ENCODE data around the gene CACNA2D1.

Gene CACNA2D1

GRCh38 chr7:82410461-82410860 is 33.1 kb downstream of the CACNA2D1 start:
- no peak overlapping the region for H3K4me2 ChIP-seq (ENCODE audit: low read length)
- H3K9me3 ChIP-seq (replicated peaks; ENCODE audit: low read length), result no peaks in the 10 kb centered on the region
- no peaks in the 10 kb centered on the region for H3K36me3 ChIP-seq (ENCODE audit: insufficient read depth, low read length)
- H3K4me3 ChIP-seq (ENCODE audit: low read length), result no peak overlapping the region
- no peak overlapping the region for H3K9ac ChIP-seq (ENCODE audit: low read depth, low read length)
- H3K27me3 ChIP-seq (ENCODE audit: control insufficient read depth, insufficient read depth, low read length), result no peaks in the 10 kb centered on the region
- H3K4me1 ChIP-seq (ENCODE audit: control insufficient read depth, insufficient read depth, low read length), result peaks cover 8% of the 10 kb centered on the region

- Histone ChIP-seq H3K9ac (ENCODE audit: low read depth, low read length) (no peak overlapping the region), H3K36me3 (ENCODE audit: insufficient read depth, low read length) (no peaks in the 10 kb centered on the region), H3K4me2 (ENCODE audit: low read length) (peak overlapping the region; percentile 13), H3K9me3 (replicated peaks; ENCODE audit: low read length) (no peaks in the 10 kb centered on the region), H3K4me1 (ENCODE audit: control insufficient read depth, insufficient read depth, low read length) (peaks cover 8% of the 10 kb centered on the region), H3K27me3 (ENCODE audit: control insufficient read depth, insufficient read depth, low read length) (no peaks in the 10 kb centered on the region), H3K4me3 (ENCODE audit: low read length) (no peak overlapping the region)
These were observed 36.6 kb downstream of the CACNA2D1 start for GRCh38 chr7:82406937-82407336.

- Histone ChIP-seq H3K27me3 (ENCODE audit: control insufficient read depth, insufficient read depth, low read length) (no peaks in the 10 kb centered on the region), H3K9me3 (replicated peaks; ENCODE audit: low read length) (no peaks in the 10 kb centered on the region), H3K36me3 (ENCODE audit: insufficient read depth, low read length) (no peaks in the 10 kb centered on the region), H3K4me3 (ENCODE audit: low read length) (no peak overlapping the region), H3K4me2 (ENCODE audit: low read length) (no peak overlapping the region), H3K9ac (ENCODE audit: low read depth, low read length) (no peak overlapping the region), H3K4me1 (ENCODE audit: control insufficient read depth, insufficient read depth, low read length) (peaks cover 8% of the 10 kb centered on the region)
These were observed 38.3 kb downstream of the CACNA2D1 start for GRCh38 chr7:82405301-82405700.

- no peaks in the 10 kb centered on the region for H3K27me3 ChIP-seq (ENCODE audit: control insufficient read depth, insufficient read depth, low read length)
- no peaks in the 10 kb centered on the region for H3K36me3 ChIP-seq (ENCODE audit: insufficient read depth, low read length)
- H3K9me3 ChIP-seq (replicated peaks; ENCODE audit: low read length), result no peaks in the 10 kb centered on the region
- H3K4me1 ChIP-seq (ENCODE audit: control insufficient read depth, insufficient read depth, low read length), result peaks cover 8% of the 10 kb centered on the region
- H3K4me3 ChIP-seq (ENCODE audit: low read length), result no peak overlapping the region
- no peak overlapping the region for H3K9ac ChIP-seq (ENCODE audit: low read depth, low read length)
- no peak overlapping the region for H3K4me2 ChIP-seq (ENCODE audit: low read length)
These were observed 38.9 kb downstream of the CACNA2D1 start for GRCh38 chr7:82404652-82405051.

GRCh38 chr7:82404094-82404493 is 39.5 kb downstream of the CACNA2D1 start:
- H3K4me3 ChIP-seq (ENCODE audit: low read length), result no peak overlapping the region
- peaks cover 8% of the 10 kb centered on the region for H3K4me1 ChIP-seq (ENCODE audit: control insufficient read depth, insufficient read depth, low read length)
- H3K9me3 ChIP-seq (replicated peaks; ENCODE audit: low read length), result no peaks in the 10 kb centered on the region
- H3K36me3 ChIP-seq (ENCODE audit: insufficient read depth, low read length), result no peaks in the 10 kb centered on the region
- H3K27me3 ChIP-seq (ENCODE audit: control insufficient read depth, insufficient read depth, low read length), result no peaks in the 10 kb centered on the region
- no peak overlapping the region for H3K4me2 ChIP-seq (ENCODE audit: low read length)
- H3K9ac ChIP-seq (ENCODE audit: low read depth, low read length), result no peak overlapping the region

- Histone ChIP-seq H3K4me3 (ENCODE audit: low read length) (no peak overlapping the region), H3K4me1 (ENCODE audit: control insufficient read depth, insufficient read depth, low read length) (no peaks in the 10 kb centered on the region), H3K36me3 (ENCODE audit: insufficient read depth, low read length) (no peaks in the 10 kb centered on the region), H3K9ac (ENCODE audit: low read depth, low read length) (no peak overlapping the region), H3K27me3 (ENCODE audit: control insufficient read depth, insufficient read depth, low read length) (no peaks in the 10 kb centered on the region), H3K4me2 (ENCODE audit: low read length) (no peak overlapping the region), H3K9me3 (replicated peaks; ENCODE audit: low read length) (no peaks in the 10 kb centered on the region)
These were observed 45.6 kb downstream of the CACNA2D1 start for GRCh38 chr7:82397879-82398524.

GRCh38 chr7:82396343-82396742 is 47.2 kb downstream of the CACNA2D1 start:
- Histone ChIP-seq H3K27me3 (ENCODE audit: control insufficient read depth, insufficient read depth, low read length) (no peaks in the 10 kb centered on the region), H3K9me3 (replicated peaks; ENCODE audit: low read length) (no peaks in the 10 kb centered on the region), H3K36me3 (ENCODE audit: insufficient read depth, low read length) (no peaks in the 10 kb centered on the region), H3K4me2 (ENCODE audit: low read length) (no peak overlapping the region), H3K9ac (ENCODE audit: low read depth, low read length) (no peak overlapping the region), H3K4me3 (ENCODE audit: low read length) (no peak overlapping the region), H3K4me1 (ENCODE audit: control insufficient read depth, insufficient read depth, low read length) (no peaks in the 10 kb centered on the region)

- H3K9me3 ChIP-seq (replicated peaks; ENCODE audit: low read length), result no peaks in the 10 kb centered on the region
- no peaks in the 10 kb centered on the region for H3K27me3 ChIP-seq (ENCODE audit: control insufficient read depth, insufficient read depth, low read length)
- no peaks in the 10 kb centered on the region for H3K4me1 ChIP-seq (ENCODE audit: control insufficient read depth, insufficient read depth, low read length)
- H3K9ac ChIP-seq (ENCODE audit: low read depth, low read length), result no peak overlapping the region
- no peak overlapping the region for H3K4me3 ChIP-seq (ENCODE audit: low read length)
- no peak overlapping the region for H3K4me2 ChIP-seq (ENCODE audit: low read length)
- H3K36me3 ChIP-seq (ENCODE audit: insufficient read depth, low read length), result no peaks in the 10 kb centered on the region
These were observed 48.4 kb downstream of the CACNA2D1 start for GRCh38 chr7:82395147-82395546.

GRCh38 chr7:82393840-82394220 is 49.7 kb downstream of the CACNA2D1 start:
- no peak overlapping the region for H3K4me2 ChIP-seq (ENCODE audit: low read length)
- no peaks in the 10 kb centered on the region for H3K4me1 ChIP-seq (ENCODE audit: control insufficient read depth, insufficient read depth, low read length)
- no peaks in the 10 kb centered on the region for H3K36me3 ChIP-seq (ENCODE audit: insufficient read depth, low read length)
- no peak overlapping the region for H3K4me3 ChIP-seq (ENCODE audit: low read length)
- H3K27me3 ChIP-seq (ENCODE audit: control insufficient read depth, insufficient read depth, low read length), result no peaks in the 10 kb centered on the region
- H3K9me3 ChIP-seq (replicated peaks; ENCODE audit: low read length), result no peaks in the 10 kb centered on the region
- no peak overlapping the region for H3K9ac ChIP-seq (ENCODE audit: low read depth, low read length)

- H3K27me3 ChIP-seq (ENCODE audit: control insufficient read depth, insufficient read depth, low read length), result no peaks in the 10 kb centered on the region
- no peak overlapping the region for H3K4me3 ChIP-seq (ENCODE audit: low read length)
- H3K9ac ChIP-seq (ENCODE audit: low read depth, low read length), result no peak overlapping the region
- H3K4me1 ChIP-seq (ENCODE audit: control insufficient read depth, insufficient read depth, low read length), result peaks cover 2% of the 10 kb centered on the region
- H3K9me3 ChIP-seq (replicated peaks; ENCODE audit: low read length), result no peaks in the 10 kb centered on the region
- no peaks in the 10 kb centered on the region for H3K36me3 ChIP-seq (ENCODE audit: insufficient read depth, low read length)
- no peak overlapping the region for H3K4me2 ChIP-seq (ENCODE audit: low read length)
These were observed 50.3 kb downstream of the CACNA2D1 start for GRCh38 chr7:82393076-82393839.

- H3K9me3 ChIP-seq (replicated peaks; ENCODE audit: low read length), result no peaks in the 10 kb centered on the region
- peaks cover 9% of the 10 kb centered on the region for H3K4me1 ChIP-seq (ENCODE audit: control insufficient read depth, insufficient read depth, low read length)
- H3K27me3 ChIP-seq (ENCODE audit: control insufficient read depth, insufficient read depth, low read length), result no peaks in the 10 kb centered on the region
- no peak overlapping the region for H3K4me3 ChIP-seq (ENCODE audit: low read length)
- no peaks in the 10 kb centered on the region for H3K36me3 ChIP-seq (ENCODE audit: insufficient read depth, low read length)
- no peak overlapping the region for H3K4me2 ChIP-seq (ENCODE audit: low read length)
- H3K9ac ChIP-seq (ENCODE audit: low read depth, low read length), result no peak overlapping the region
These were observed 52.6 kb downstream of the CACNA2D1 start for GRCh38 chr7:82390936-82391335.

GRCh38 chr7:82389876-82390275 is 53.7 kb downstream of the CACNA2D1 start:
- no peaks in the 10 kb centered on the region for H3K36me3 ChIP-seq (ENCODE audit: insufficient read depth, low read length)
- H3K4me1 ChIP-seq (ENCODE audit: control insufficient read depth, insufficient read depth, low read length), result peaks cover 9% of the 10 kb centered on the region
- H3K27me3 ChIP-seq (ENCODE audit: control insufficient read depth, insufficient read depth, low read length), result no peaks in the 10 kb centered on the region
- H3K4me2 ChIP-seq (ENCODE audit: low read length), result no peak overlapping the region
- H3K4me3 ChIP-seq (ENCODE audit: low read length), result no peak overlapping the region
- H3K9ac ChIP-seq (ENCODE audit: low read depth, low read length), result no peak overlapping the region
- H3K9me3 ChIP-seq (replicated peaks; ENCODE audit: low read length), result no peaks in the 10 kb centered on the region

Data from skeletal muscle satellite cell (primary cell).